ENCODE measurements around the gene SMYD3.

DNA sequence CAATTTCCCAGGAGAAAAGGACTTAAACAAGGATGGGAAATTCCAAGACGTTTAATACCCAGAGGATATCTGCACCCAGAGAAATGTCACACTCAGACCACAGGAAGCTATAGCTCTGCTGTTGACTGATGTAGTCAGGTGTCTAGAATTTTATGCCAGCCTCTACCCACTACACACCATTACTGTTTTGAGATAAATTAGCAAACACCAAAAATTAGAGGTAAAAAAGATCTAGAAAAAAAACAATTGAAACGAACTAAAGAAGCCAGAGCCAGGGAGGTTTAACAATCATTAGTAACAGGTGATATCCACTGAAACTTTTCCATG lies 519.9 kb downstream of the SMYD3 start:
- no peak for TF ChIP-seq CTCF (IDR thresholded peaks at IDR 0.05; ENCODE audit: borderline replicate concordance, extremely low read depth, low read length, poor library complexity, severe bottlenecking)
- no peak for TF ChIP-seq EZH2 (IDR thresholded peaks at IDR 0.05; ENCODE audit: borderline replicate concordance, low read depth, low read length, severe bottlenecking)

Data from DND-41 (cell line).